Right lobe of liver (tissue), 4 donors: ENCODE data around the gene DLL4.

Experiments
- CTCF ChIP-seq, 4 donors: fragments of 200-600 bp in 3 of 4; fragments of 450-650 bp in 1 of 4; IDR thresholded peaks; one replicate each; pipeline versions ENCODE4 v1.5.1 to v1.8.0; 2016 to 2022; ENCODE audit warnings: antibody characterized with exemption in 4 of 4, mild to moderate bottlenecking in 2 of 4
- POLR2A ChIP-seq: fragments of 450-650 bp; IDR thresholded peaks from one replicate; pipeline ENCODE4 v1.6.1; 2017; ENCODE audit warnings: antibody characterized with exemption, mild to moderate bottlenecking
- donor health status: DM: no; HTN: no; CAD: no.
- donor health status: DM: no; HTN: no; CAD: no.
- donor health status: DM: no; HTN: yes; CAD: no.

GRCh38 chr15:40948706-40949473, 19.8 kb downstream of the DLL4 start:
- TF ChIP-seq CTCF (IDR thresholded peaks at IDR 0.05) = no peak
- TF ChIP-seq POLR2A = no peak
